Dendritic cell treated with granulocyte-macrophage colony-stimulating factor and Interleukin-4, amounts not matched to agents 40 ng/mL and 50 ng/mL, for 4 days (primary cell): ENCODE measurements around the gene ATAD2B.
"Not testable (repeated sequence)": the region's sequence is repeated elsewhere in the genome, so short reads cannot be mapped to it uniquely, and the experiment has no call there.

Source experiments
- H3K27ac Mint-ChIP-seq: one replicate; pipeline ENCODE4 v1.8.0; 2022; ENCODE audit warnings: mild to moderate bottlenecking, mixed read lengths
- H3K27me3 Mint-ChIP-seq: one replicate; pipeline ENCODE4 v1.8.0; 2022; ENCODE audit warnings: mild to moderate bottlenecking, mixed read lengths
- H3K36me3 Mint-ChIP-seq: one replicate; pipeline ENCODE4 v1.8.0; 2022; ENCODE audit warnings: low read depth, mixed read lengths
- H3K4me1 Mint-ChIP-seq: one replicate; pipeline ENCODE4 v1.8.0; 2022; ENCODE audit warnings: low read depth, mixed read lengths
- H3K4me3 Mint-ChIP-seq: one replicate; pipeline ENCODE4 v1.8.0; 2022; ENCODE audit warnings: mild to moderate bottlenecking, moderate library complexity, mixed read lengths
- H3K9me3 Mint-ChIP-seq: one replicate; pipeline ENCODE4 v1.8.0; 2022; ENCODE audit warnings: mixed read lengths
- intact Hi-C: fragments of 100-400 bp; cut with micrococcal nuclease; formaldehyde crosslinking; loops from one replicate; pipeline ENCODE4 v1.15.0; 2022

The ATAD2B gene

GRCh38 chr2:23926750-23927571 lies at the start of gene ATAD2B:
ATAD2B (minus strand) TSS chr2:23927123; CDS start chr2:23926770, 353 bp downstream.
- no peaks in the 10 kb centered on the region for H3K9me3 Mint-ChIP-seq
- H3K4me1 Mint-ChIP-seq: peaks cover 49% of the 10 kb centered on the region
- intact Hi-C loops: loop anchor here (1.0 kb wide), 3 partner anchors 13 to 149 kb away; partner anchors contain the start of genes SF3B6, UBXN2A and WDCP
- peak within 1 kb of the TSS; percentile 90 for H3K4me3 Mint-ChIP-seq
- peak within 1 kb of the TSS; percentile 98 for H3K27ac Mint-ChIP-seq
- peaks cover 65% of the 10 kb centered on the region for H3K36me3 Mint-ChIP-seq
- no peaks in the 10 kb centered on the region for H3K27me3 Mint-ChIP-seq

GRCh38 chr2:23967846-23968245 lies 40.9 kb upstream of the ATAD2B start:
- intact Hi-C loops: no loop called here

GRCh38 chr2:23954325-23955014 lies 27.5 kb upstream of the ATAD2B start:
- no peaks in the 10 kb centered on the region for H3K9me3 Mint-ChIP-seq
- no peaks in the 10 kb centered on the region for H3K4me1 Mint-ChIP-seq
- no peak overlapping the region for H3K27ac Mint-ChIP-seq
- H3K4me3 Mint-ChIP-seq: no peak overlapping the region
- H3K36me3 Mint-ChIP-seq: no peaks in the 10 kb centered on the region
- no peaks in the 10 kb centered on the region for H3K27me3 Mint-ChIP-seq
- intact Hi-C loops: no loop called here

More at GRCh38 chr2:23967846-23968245, 40.9 kb upstream of the ATAD2B start:
- no peak overlapping the region for H3K4me3 Mint-ChIP-seq
- peaks cover 11% of the 10 kb centered on the region for H3K36me3 Mint-ChIP-seq
- H3K4me1 Mint-ChIP-seq: no peaks in the 10 kb centered on the region
- no peak overlapping the region for H3K27ac Mint-ChIP-seq
- H3K9me3 Mint-ChIP-seq: no peaks in the 10 kb centered on the region
- H3K27me3 Mint-ChIP-seq: no peaks in the 10 kb centered on the region

- Mint-ChIP-seq H3K27ac (no peak overlapping the region), H3K4me1 (no peaks in the 10 kb centered on the region), H3K4me3 (no peak overlapping the region), H3K36me3 (no peaks in the 10 kb centered on the region), H3K9me3 (no peaks in the 10 kb centered on the region), H3K27me3 (no peaks in the 10 kb centered on the region)
- intact Hi-C loops: no loop called here
Observed at GRCh38 chr2:23953625-23954024, 26.7 kb upstream of the ATAD2B start.

GRCh38 chr2:23952558-23952957 lies 25.6 kb upstream of the ATAD2B start:
- H3K4me3 Mint-ChIP-seq, intact Hi-C loops, H3K4me1 Mint-ChIP-seq, H3K27me3 Mint-ChIP-seq, H3K36me3 Mint-ChIP-seq, H3K27ac Mint-ChIP-seq, H3K9me3 Mint-ChIP-seq: not testable (repeated sequence)

GRCh38 chr2:23947350-23947749 lies 20.4 kb upstream of the ATAD2B start:
- intact Hi-C loops: no loop called here
- peaks cover 11% of the 10 kb centered on the region for H3K4me1 Mint-ChIP-seq
- H3K27ac Mint-ChIP-seq: no peak overlapping the region
- no peaks in the 10 kb centered on the region for H3K27me3 Mint-ChIP-seq
- H3K36me3 Mint-ChIP-seq: no peaks in the 10 kb centered on the region
- H3K9me3 Mint-ChIP-seq: no peaks in the 10 kb centered on the region
- no peak overlapping the region for H3K4me3 Mint-ChIP-seq

- H3K4me1 Mint-ChIP-seq: peaks cover 27% of the 10 kb centered on the region
- no peaks in the 10 kb centered on the region for H3K27me3 Mint-ChIP-seq
- H3K9me3 Mint-ChIP-seq: no peaks in the 10 kb centered on the region
- no peaks in the 10 kb centered on the region for H3K36me3 Mint-ChIP-seq
- no peak overlapping the region for H3K27ac Mint-ChIP-seq
- intact Hi-C loops: no loop called here
- H3K4me3 Mint-ChIP-seq: no peak overlapping the region
Observed at GRCh38 chr2:23944976-23945375, 18.1 kb upstream of the ATAD2B start.

- H3K9me3 Mint-ChIP-seq: no peaks in the 10 kb centered on the region
- H3K27ac Mint-ChIP-seq: no peak overlapping the region
- H3K4me3 Mint-ChIP-seq: no peak overlapping the region
- peaks cover 30% of the 10 kb centered on the region for H3K4me1 Mint-ChIP-seq
- H3K36me3 Mint-ChIP-seq: no peaks in the 10 kb centered on the region
- intact Hi-C loops: no loop called here
- H3K27me3 Mint-ChIP-seq: no peaks in the 10 kb centered on the region
Observed at GRCh38 chr2:23944527-23944926, 17.6 kb upstream of the ATAD2B start.

GRCh38 chr2:23943666-23944065 lies 16.7 kb upstream of the ATAD2B start:
- intact Hi-C loops: no loop called here
- H3K36me3 Mint-ChIP-seq: no peaks in the 10 kb centered on the region
- no peak overlapping the region for H3K27ac Mint-ChIP-seq
- peaks cover 38% of the 10 kb centered on the region for H3K4me1 Mint-ChIP-seq
- H3K9me3 Mint-ChIP-seq: no peaks in the 10 kb centered on the region
- H3K4me3 Mint-ChIP-seq: no peak overlapping the region
- no peaks in the 10 kb centered on the region for H3K27me3 Mint-ChIP-seq

GRCh38 chr2:23941644-23942043 lies 14.7 kb upstream of the ATAD2B start:
- no peaks in the 10 kb centered on the region for H3K27me3 Mint-ChIP-seq
- no peaks in the 10 kb centered on the region for H3K9me3 Mint-ChIP-seq
- intact Hi-C loops: no loop called here
- H3K4me3 Mint-ChIP-seq: no peak overlapping the region
- H3K27ac Mint-ChIP-seq: no peak overlapping the region
- peaks cover 39% of the 10 kb centered on the region for H3K4me1 Mint-ChIP-seq
- no peaks in the 10 kb centered on the region for H3K36me3 Mint-ChIP-seq

GRCh38 chr2:23940718-23941620 lies 14.0 kb upstream of the ATAD2B start:
- intact Hi-C loops: loop anchor here (1.0 kb wide), 1 partner anchor 15 kb away; no protein-coding TSS in a partner anchor
- no peaks in the 10 kb centered on the region for H3K27me3 Mint-ChIP-seq
- H3K27ac Mint-ChIP-seq: peak overlapping the region; percentile 84
- no peaks in the 10 kb centered on the region for H3K9me3 Mint-ChIP-seq
- peaks cover 39% of the 10 kb centered on the region for H3K4me1 Mint-ChIP-seq
- H3K4me3 Mint-ChIP-seq: peak overlapping the region; percentile 78
- no peaks in the 10 kb centered on the region for H3K36me3 Mint-ChIP-seq

GRCh38 chr2:23939987-23940717 lies 13.2 kb upstream of the ATAD2B start, which contains the start of gene UBXN2A:
UBXN2A (plus strand) TSS chr2:23940463; CDS start chr2:23958315, 17,852 bp downstream.
- no peaks in the 10 kb centered on the region for H3K27me3 Mint-ChIP-seq
- no peaks in the 10 kb centered on the region for H3K36me3 Mint-ChIP-seq
- peaks cover 39% of the 10 kb centered on the region for H3K4me1 Mint-ChIP-seq
- H3K9me3 Mint-ChIP-seq: no peaks in the 10 kb centered on the region
- peak within 1 kb of the TSS; percentile 84 for H3K27ac Mint-ChIP-seq
- peak within 1 kb of the TSS; percentile 78 for H3K4me3 Mint-ChIP-seq
- intact Hi-C loops: loop anchor here (1.0 kb wide), 1 partner anchor 14 kb away; no protein-coding TSS in a partner anchor

- no peaks in the 10 kb centered on the region for H3K27me3 Mint-ChIP-seq
- no peak overlapping the region for H3K27ac Mint-ChIP-seq
- intact Hi-C loops: no loop called here
- peaks cover 22% of the 10 kb centered on the region for H3K36me3 Mint-ChIP-seq
- H3K9me3 Mint-ChIP-seq: no peaks in the 10 kb centered on the region
- H3K4me1 Mint-ChIP-seq: peaks cover 12% of the 10 kb centered on the region
- H3K4me3 Mint-ChIP-seq: no peak overlapping the region
Observed at GRCh38 chr2:23934259-23934658, 7.3 kb upstream of the ATAD2B start.
